Measurements from ENCODE around the gene FTHL17. TPM values are rescaled to one million over a fixed set of nuclear protein-coding genes. Genes with fewer than 3 reads are reported as not detected.

Gene FTHL17
- total RNA-seq (not detected), polyA plus RNA-seq (not detected), total RNA-seq (not detected)

DNA sequence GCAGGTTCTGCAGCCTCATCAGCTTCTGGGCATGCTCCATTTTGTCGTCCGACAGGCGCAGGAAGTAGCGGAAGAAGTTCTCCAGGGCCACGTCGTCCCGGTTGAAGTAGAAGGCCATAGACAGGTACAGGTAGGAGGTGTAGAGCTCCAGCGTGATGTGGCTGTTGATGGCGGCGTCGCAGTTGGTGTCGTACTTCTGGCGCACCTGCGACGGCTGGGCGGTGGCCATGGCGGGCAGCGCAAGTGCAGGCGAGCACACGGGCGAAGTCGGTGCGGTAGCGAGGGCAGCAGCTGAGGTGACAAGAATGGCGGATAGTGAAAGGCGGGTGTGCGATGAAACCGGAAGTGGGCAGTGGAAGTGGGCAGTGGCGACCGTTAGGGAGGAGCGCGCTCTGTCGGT lies at the start of gene FTHL17:
TSS of gene FTHL17 (minus strand) at position 317 of the 400 bp plus-strand sequence. CDS start at position 229, 88 bp downstream.
- no peaks in the 10 kb centered on the region for H3K4me1 ChIP-seq (ENCODE audit: control insufficient read depth in 2 of 2, insufficient read depth in 2 of 2, low read length in 2 of 2)
- H3K27ac Mint-ChIP-seq: no peak within 1 kb of the TSS
- no peak within 1 kb of the TSS for H3K4me3 Mint-ChIP-seq
- ATAC-seq: no peak
- H3K36me3 Mint-ChIP-seq: peaks cover 0 to 6% (median 3%) of the 10 kb centered on the region in 5 donors
- ChIA-PET CTCF (no interaction called here), POLR2A (no interaction called here)
- H3K4me3 ChIP-seq (ENCODE audit: low read length): no peak within 1 kb of the TSS
- H3K9me3 Mint-ChIP-seq: peaks cover 0 to 23% (median 5%) of the 10 kb centered on the region in 11 donors
- H3K4me1 Mint-ChIP-seq: peaks cover 0 to 16% (median 0%) of the 10 kb centered on the region in 7 donors
- H3K27me3 Mint-ChIP-seq: no peaks in the 10 kb centered on the region
- no peaks in the 10 kb centered on the region for H3K9me3 ChIP-seq (ENCODE audit: control insufficient read depth in 2 of 3, low read length in 3 of 3)
- intact Hi-C loops (cut with micrococcal nuclease): no loop called here
- H3K36me3 ChIP-seq (ENCODE audit: control insufficient read depth in 2 of 3, insufficient read depth in 3 of 3, low read length in 3 of 3): no peaks in the 10 kb centered on the region
- DNase-seq: no peak
- no peaks in the 10 kb centered on the region for H3K27me3 ChIP-seq (ENCODE audit: control insufficient read depth in 2 of 2, insufficient read depth in 2 of 2, low read length in 2 of 2)
- H3K27ac ChIP-seq (ENCODE audit: low read depth, low read length): no peak within 1 kb of the TSS

DNA sequence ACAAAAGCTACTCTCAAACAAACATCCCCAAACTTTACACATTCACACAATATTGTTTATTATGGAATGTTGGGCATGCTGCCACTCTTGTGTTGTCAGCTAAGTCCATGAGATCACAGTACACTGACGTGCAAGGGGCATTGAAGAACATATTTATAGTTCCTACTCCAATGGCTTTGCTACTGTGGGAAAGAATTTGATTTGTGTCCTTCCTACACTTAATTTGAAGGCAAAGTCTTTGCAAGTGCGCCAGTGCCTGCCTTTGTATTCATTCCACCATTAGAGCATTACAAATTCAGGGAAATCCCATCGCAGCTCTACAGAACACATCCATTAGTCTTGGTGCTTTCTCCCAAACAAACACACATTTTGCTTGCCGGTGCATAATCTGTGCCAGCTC lies 45.4 kb upstream of the FTHL17 start:
- Mint-ChIP-seq H3K27ac (no peak overlapping the region), H3K9me3 (peaks cover 0 to 8% (median 0%) of the 10 kb centered on the region in 11 donors), H3K4me3 (no peak overlapping the region), H3K27me3 (peaks cover 0 to 13% (median 8%) of the 10 kb centered on the region in 5 donors), H3K36me3 (peaks cover 0 to 5% (median 0%) of the 10 kb centered on the region in 5 donors), H3K4me1 (peaks cover 0 to 10% (median 0%) of the 10 kb centered on the region in 7 donors)
- ChIA-PET CTCF (no interaction called here), POLR2A (no interaction called here)
- Histone ChIP-seq H3K27ac (ENCODE audit: low read depth, low read length) (no peak overlapping the region), H3K4me1 (ENCODE audit: control insufficient read depth in 2 of 2, insufficient read depth in 2 of 2, low read length in 2 of 2) (no peaks in the 10 kb centered on the region), H3K4me3 (ENCODE audit: low read length) (no peak overlapping the region), H3K36me3 (ENCODE audit: control insufficient read depth in 2 of 3, insufficient read depth in 3 of 3, low read length in 3 of 3) (no peaks in the 10 kb centered on the region), H3K9me3 (ENCODE audit: control insufficient read depth in 2 of 3, low read length in 3 of 3) (no peaks in the 10 kb centered on the region), H3K27me3 (ENCODE audit: control insufficient read depth in 2 of 2, insufficient read depth in 2 of 2, low read length in 2 of 2) (no peaks in the 10 kb centered on the region)
- DNase-seq (no peak), ATAC-seq (no peak)
- intact Hi-C loops (cut with micrococcal nuclease): no loop called here

DNA sequence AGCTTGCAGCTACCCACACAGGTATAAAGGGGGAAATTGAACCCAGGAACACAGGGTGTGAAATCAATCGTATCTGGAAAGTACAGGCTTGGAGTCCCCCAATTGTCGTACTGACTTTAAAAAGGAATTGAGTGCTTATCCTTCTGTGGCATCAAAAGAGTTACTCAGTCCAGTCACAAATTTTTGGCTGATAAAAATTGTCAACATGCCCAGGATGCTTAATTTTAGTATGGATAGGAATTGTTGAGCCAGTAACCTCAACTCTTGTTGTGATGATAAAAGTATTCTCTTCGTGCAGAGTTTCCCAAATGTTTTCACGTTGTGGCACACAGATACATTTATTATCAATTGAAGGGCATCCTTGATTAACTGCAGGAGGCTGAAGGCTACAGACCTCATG lies 43.6 kb upstream of the FTHL17 start:
- no peak overlapping the region for H3K27ac Mint-ChIP-seq
- Histone ChIP-seq H3K9me3 (ENCODE audit: control insufficient read depth in 2 of 3, low read length in 3 of 3) (no peaks in the 10 kb centered on the region), H3K27ac (ENCODE audit: low read depth, low read length) (no peak overlapping the region), H3K36me3 (ENCODE audit: control insufficient read depth in 2 of 3, insufficient read depth in 3 of 3, low read length in 3 of 3) (no peaks in the 10 kb centered on the region), H3K4me3 (ENCODE audit: low read length) (no peak overlapping the region), H3K27me3 (ENCODE audit: control insufficient read depth in 2 of 2, insufficient read depth in 2 of 2, low read length in 2 of 2) (no peaks in the 10 kb centered on the region), H3K4me1 (ENCODE audit: control insufficient read depth in 2 of 2, insufficient read depth in 2 of 2, low read length in 2 of 2) (no peaks in the 10 kb centered on the region)
- intact Hi-C loops (cut with micrococcal nuclease): no loop called here
- ChIA-PET CTCF (no interaction called here), POLR2A (no interaction called here)
- no peak overlapping the region for H3K4me3 Mint-ChIP-seq
- peaks cover 0 to 8% (median 0%) of the 10 kb centered on the region in 11 donors for H3K9me3 Mint-ChIP-seq
- DNase-seq (no peak), ATAC-seq (no peak)
- H3K36me3 Mint-ChIP-seq: peaks cover 0 to 5% (median 0%) of the 10 kb centered on the region in 5 donors
- H3K4me1 Mint-ChIP-seq: peaks cover 0 to 10% (median 0%) of the 10 kb centered on the region in 7 donors
- H3K27me3 Mint-ChIP-seq: peaks cover 0 to 21% (median 8%) of the 10 kb centered on the region in 5 donors

DNA sequence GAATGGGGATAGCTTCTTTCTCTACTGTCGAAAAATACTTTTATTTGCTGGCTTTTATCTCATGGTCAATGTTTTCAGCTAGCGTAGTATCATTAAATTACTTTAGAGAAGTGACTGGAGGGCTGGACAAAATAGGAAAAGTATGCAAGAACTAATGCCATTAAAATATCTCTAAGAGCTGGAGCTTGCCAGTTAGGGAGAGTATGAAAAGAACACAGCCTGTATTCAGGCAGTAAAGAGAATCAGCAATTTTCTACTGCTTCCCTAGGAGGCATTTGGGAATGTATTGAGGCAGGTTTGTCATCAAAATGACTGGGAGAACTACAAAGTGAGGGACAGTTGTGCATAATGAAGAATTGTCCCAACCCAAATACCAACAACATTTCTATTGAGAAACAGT lies 43.0 kb upstream of the FTHL17 start:
- H3K4me3 ChIP-seq (ENCODE audit: low read length): no peak overlapping the region
- CTCF ChIA-PET: no interaction called here
- Mint-ChIP-seq H3K36me3 (peaks cover 0 to 5% (median 0%) of the 10 kb centered on the region in 5 donors), H3K4me3 (no peak overlapping the region), H3K4me1 (peaks cover 0 to 10% (median 0%) of the 10 kb centered on the region in 7 donors), H3K27ac (no peak overlapping the region), H3K27me3 (peaks cover 0 to 21% (median 8%) of the 10 kb centered on the region in 5 donors), H3K9me3 (peaks cover 0 to 8% (median 0%) of the 10 kb centered on the region in 11 donors)
- H3K9me3 ChIP-seq (ENCODE audit: control insufficient read depth in 2 of 3, low read length in 3 of 3): no peaks in the 10 kb centered on the region
- no peaks in the 10 kb centered on the region for H3K4me1 ChIP-seq (ENCODE audit: control insufficient read depth in 2 of 2, insufficient read depth in 2 of 2, low read length in 2 of 2)
- DNase-seq: no peak
- H3K27me3 ChIP-seq (ENCODE audit: control insufficient read depth in 2 of 2, insufficient read depth in 2 of 2, low read length in 2 of 2): no peaks in the 10 kb centered on the region
- intact Hi-C loops (cut with micrococcal nuclease): no loop called here
- no peaks in the 10 kb centered on the region for H3K36me3 ChIP-seq (ENCODE audit: control insufficient read depth in 2 of 3, insufficient read depth in 3 of 3, low read length in 3 of 3)
- no peak overlapping the region for H3K27ac ChIP-seq (ENCODE audit: low read depth, low read length)
- POLR2A ChIA-PET: no interaction called here
- ATAC-seq: no peak

DNA sequence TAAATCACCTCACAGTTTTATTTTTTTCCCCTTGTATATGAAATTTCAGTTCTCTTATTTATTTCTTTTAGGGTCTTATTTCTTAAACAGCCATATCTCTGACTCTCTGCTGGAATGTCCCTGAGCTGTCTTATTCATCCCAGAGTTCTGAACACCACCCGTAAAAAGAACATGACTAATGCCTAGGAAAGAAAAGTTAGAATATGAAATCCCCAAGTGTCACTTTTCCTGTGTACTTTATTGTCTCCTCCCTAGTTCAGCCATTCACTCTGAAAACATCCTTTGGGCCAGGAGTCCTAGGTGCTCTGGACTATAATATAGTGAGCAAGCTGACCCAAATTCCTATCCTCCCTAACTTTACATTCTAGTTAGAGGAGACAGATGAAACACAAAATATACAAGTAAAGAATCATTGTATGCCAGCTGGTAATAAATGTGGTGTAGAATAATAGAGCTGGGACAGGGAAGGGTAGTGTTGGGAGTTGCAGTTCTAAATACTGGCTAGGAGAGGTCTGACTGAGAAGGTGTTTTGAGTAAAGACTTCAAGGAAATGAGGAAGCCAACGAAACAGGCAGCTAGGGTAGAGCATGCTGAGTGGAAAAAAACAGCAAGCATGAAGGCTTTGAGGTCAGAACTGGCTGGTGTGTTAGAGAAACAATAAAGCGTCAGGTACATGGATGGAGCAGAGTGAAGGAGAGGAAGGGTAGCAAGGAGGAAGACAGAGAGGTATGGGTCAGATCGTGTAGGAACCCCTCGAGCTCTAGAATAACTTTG lies 40.6 kb upstream of the FTHL17 start:
- Histone ChIP-seq H3K4me1 (ENCODE audit: control insufficient read depth in 2 of 2, insufficient read depth in 2 of 2, low read length in 2 of 2) (no peaks in the 10 kb centered on the region), H3K27me3 (ENCODE audit: control insufficient read depth in 2 of 2, insufficient read depth in 2 of 2, low read length in 2 of 2) (no peaks in the 10 kb centered on the region), H3K36me3 (ENCODE audit: control insufficient read depth in 2 of 3, insufficient read depth in 3 of 3, low read length in 3 of 3) (no peaks in the 10 kb centered on the region), H3K4me3 (ENCODE audit: low read length) (no peak overlapping the region), H3K9me3 (ENCODE audit: control insufficient read depth in 2 of 3, low read length in 3 of 3) (no peaks in the 10 kb centered on the region), H3K27ac (ENCODE audit: low read depth, low read length) (no peak overlapping the region)
- no peak for DNase-seq
- ChIA-PET CTCF (no interaction called here), POLR2A (no interaction called here)
- H3K4me1 Mint-ChIP-seq: peaks cover 0 to 10% (median 0%) of the 10 kb centered on the region in 7 donors
- intact Hi-C loops (cut with micrococcal nuclease): no loop called here
- peak overlapping the region in 1 of 10 donors; percentile 3 for H3K4me3 Mint-ChIP-seq
- H3K9me3 Mint-ChIP-seq: peaks cover 0 to 8% (median 0%) of the 10 kb centered on the region in 11 donors
- peaks cover 0 to 21% (median 8%) of the 10 kb centered on the region in 5 donors for H3K27me3 Mint-ChIP-seq
- H3K27ac Mint-ChIP-seq: peak overlapping the region in 1 of 9 donors; percentile 30
- H3K36me3 Mint-ChIP-seq: peaks cover 0 to 5% (median 0%) of the 10 kb centered on the region in 5 donors
- ATAC-seq: no peak

DNA sequence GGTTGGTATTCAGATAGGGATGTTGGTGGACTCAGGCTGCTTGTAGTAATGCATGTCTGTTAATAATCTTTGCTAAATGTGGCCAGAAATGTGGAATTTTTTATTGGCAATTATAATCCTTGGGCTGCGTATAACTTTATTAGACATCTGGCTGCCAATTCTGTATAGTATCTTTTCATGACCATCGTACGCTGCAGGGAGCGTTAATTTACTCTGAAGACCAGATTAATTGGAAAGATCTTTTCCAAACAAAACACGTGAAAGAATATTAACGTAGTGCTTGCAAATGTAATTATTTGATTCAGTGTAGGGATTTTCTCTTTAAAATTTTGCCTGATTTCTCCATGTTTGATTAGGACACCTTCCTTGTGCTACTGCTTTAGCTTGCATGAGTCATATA lies 38.8 kb upstream of the FTHL17 start:
- DNase-seq (no peak), ATAC-seq (no peak)
- peaks cover 0 to 5% (median 0%) of the 10 kb centered on the region in 5 donors for H3K36me3 Mint-ChIP-seq
- CTCF ChIA-PET: no interaction called here
- Histone ChIP-seq H3K4me3 (ENCODE audit: low read length) (no peak overlapping the region), H3K27me3 (ENCODE audit: control insufficient read depth in 2 of 2, insufficient read depth in 2 of 2, low read length in 2 of 2) (no peaks in the 10 kb centered on the region), H3K36me3 (ENCODE audit: control insufficient read depth in 2 of 3, insufficient read depth in 3 of 3, low read length in 3 of 3) (no peaks in the 10 kb centered on the region), H3K4me1 (ENCODE audit: control insufficient read depth in 2 of 2, insufficient read depth in 2 of 2, low read length in 2 of 2) (no peaks in the 10 kb centered on the region), H3K27ac (ENCODE audit: low read depth, low read length) (no peak overlapping the region), H3K9me3 (ENCODE audit: control insufficient read depth in 2 of 3, low read length in 3 of 3) (no peaks in the 10 kb centered on the region)
- no peak overlapping the region for H3K27ac Mint-ChIP-seq
- H3K27me3 Mint-ChIP-seq: peaks cover 0 to 21% (median 8%) of the 10 kb centered on the region in 5 donors
- POLR2A ChIA-PET: no interaction called here
- H3K9me3 Mint-ChIP-seq: peaks cover 0 to 10% (median 0%) of the 10 kb centered on the region in 11 donors
- peaks cover 0 to 10% (median 0%) of the 10 kb centered on the region in 7 donors for H3K4me1 Mint-ChIP-seq
- intact Hi-C loops (cut with micrococcal nuclease): no loop called here
- no peak overlapping the region for H3K4me3 Mint-ChIP-seq

Data from naive thymus-derived CD4-positive, alpha-beta T cell (primary cell).